NCI-H187 (cell line): ENCODE data around the gene TIGD2.

Experiments
- DNase-seq, 2 experiments: peaks; one replicate each; lab custom pipeline; 2025; lab: John Stamatoyannopoulos, UW

Gene TIGD2

GRCh38 chr4:89162987-89163386 is 51.7 kb downstream of the TIGD2 start:
- no peak for DNase-seq

- no peak for DNase-seq
Observed at GRCh38 chr4:89164400-89164799, 53.1 kb downstream of the TIGD2 start.
